HepG2 (cell line): ENCODE results near the gene TMEM198. TPM values are rescaled to one million over a fixed set of nuclear protein-coding genes. Genes with fewer than 3 reads are reported as not detected.

Experiments used
- AGO2 ChIP-seq: fragments of 200-400 bp; formaldehyde crosslinking; optimal IDR thresholded peaks from 2 replicates; pipeline ENCODE3; 2017; ENCODE audit warnings: mild to moderate bottlenecking, low read depth, low read length, moderate library complexity
- GATA4 ChIP-seq: sonication (generic); IDR thresholded peaks from 2 replicates; pipeline ENCODE4 v1.6.1; 2016; ENCODE audit warnings: antibody characterized with exemption, low read depth, borderline replicate concordance
- HIVEP1 ChIP-seq: sonication (generic); formaldehyde crosslinking; IDR thresholded peaks from 2 replicates; pipeline ENCODE4 v1.4.0; 2020; ENCODE audit warnings: mild to moderate bottlenecking, missing genetic modification reagents
- IRF1 ChIP-seq: sonication (generic); formaldehyde crosslinking; IDR thresholded peaks from 2 replicates; pipeline ENCODE4 v1.4.0; 2020; ENCODE audit warnings: low read depth, mild to moderate bottlenecking, missing genetic modification reagents
- KAT7 ChIP-seq: IDR thresholded peaks from 2 replicates; pipeline ENCODE4 v1.6.1; 2018; ENCODE audit warnings: borderline replicate concordance, missing compliant biosample characterization
- KDM5B ChIP-seq: sonication (generic); formaldehyde crosslinking; IDR thresholded peaks from 2 replicates; pipeline ENCODE4 v1.4.0; 2020; ENCODE audit warnings: missing genetic modification reagents, mild to moderate bottlenecking, borderline replicate concordance
- KLF13 ChIP-seq: sonication (generic); formaldehyde crosslinking; IDR thresholded peaks from 2 replicates; pipeline ENCODE4 v1.4.0; 2020; ENCODE audit warnings: mild to moderate bottlenecking, missing genetic modification reagents
- NFE2L2 ChIP-seq: fragments of 150-350 bp; IDR thresholded peaks from 2 replicates; pipeline ENCODE4 v1.6.1; 2014; ENCODE audit warnings: low read length
- PHF21A ChIP-seq: sonication (generic); formaldehyde crosslinking; IDR thresholded peaks from 2 replicates; pipeline ENCODE4 v1.5.0; 2020; ENCODE audit warnings: mild to moderate bottlenecking, missing genetic modification reagents
- RNF2 ChIP-seq: fragments of 450-650 bp; conservative IDR thresholded peaks from 2 replicates; pipeline ENCODE4 v1.6.1; 2016; ENCODE audit warnings: low read depth
- SCMH1 ChIP-seq: sonication (generic); formaldehyde crosslinking; IDR thresholded peaks from 2 replicates; pipeline ENCODE4 v1.9.0; 2021; ENCODE audit warnings: missing genetic modification reagents, mild to moderate bottlenecking, borderline replicate concordance
- SOX5 ChIP-seq: IDR thresholded peaks from 2 replicates; pipeline ENCODE4 v1.6.1; 2016; ENCODE audit warnings: borderline replicate concordance
- SYNCRIP ChIP-seq: fragments of 200-400 bp; formaldehyde crosslinking; IDR thresholded peaks from 2 replicates; pipeline ENCODE4 v1.6.1; 2018; ENCODE audit warnings: mild to moderate bottlenecking, low read depth, low read length; ENCODE audit not compliant: insufficient read depth
- ZFP62 ChIP-seq: sonication (generic); formaldehyde crosslinking; IDR thresholded peaks from 2 replicates; pipeline ENCODE4 v1.4.0; 2020; ENCODE audit warnings: missing genetic modification reagents
- ZFY ChIP-seq: sonication (generic); formaldehyde crosslinking; IDR thresholded peaks from 2 replicates; pipeline ENCODE4 v1.4.0; 2020; ENCODE audit warnings: missing genetic modification reagents
- ZNF3 ChIP-seq: IDR thresholded peaks from 2 replicates; pipeline ENCODE4 v1.7.0; 2017; ENCODE audit warnings: inconsistent platforms
- ZNF329 ChIP-seq: sonication (generic); formaldehyde crosslinking; IDR thresholded peaks from 2 replicates; pipeline ENCODE4 v1.9.0; 2021; ENCODE audit warnings: low read depth, mild to moderate bottlenecking, missing genetic modification reagents
- ZNF34 ChIP-seq: sonication (generic); formaldehyde crosslinking; IDR thresholded peaks from 2 replicates; pipeline ENCODE4 v1.4.0; 2020; ENCODE audit warnings: mild to moderate bottlenecking, missing genetic modification reagents, borderline replicate concordance
- ZNF430 ChIP-seq: sonication (generic); formaldehyde crosslinking; IDR thresholded peaks from 2 replicates; pipeline ENCODE4 v1.9.0; 2021; ENCODE audit warnings: mild to moderate bottlenecking, missing genetic modification reagents
- ZNF468 ChIP-seq: sonication (generic); formaldehyde crosslinking; IDR thresholded peaks from 2 replicates; pipeline ENCODE4 v1.8.0; 2022; ENCODE audit warnings: mild to moderate bottlenecking, moderate library complexity, missing genetic modification reagents
- ZNF678 ChIP-seq: sonication (generic); formaldehyde crosslinking; IDR thresholded peaks from 2 replicates; pipeline ENCODE4 v1.4.0; 2020; ENCODE audit warnings: mild to moderate bottlenecking, missing genetic modification reagents
- polyA plus RNA-seq, 8 experiments: library from polyadenylated mRNA; depleted of rRNA in 3 of 8; stranded (reverse) in 7 of 8; unstranded in 1 of 8; fragments of >200 nt; fragmentation: Illumina TruSeq in 4 of 8; extraction: Trizol in 4 of 8; gene quantifications; 2 replicates each; pipeline versions ENCODE4 v1.2.1 to v1.2.3, GENCODE V29; 2011 to 2016; ENCODE audit warnings: low read depth in 4 of 8, missing spikeins in 1 of 8, mixed read lengths in 1 of 8; ENCODE audit not compliant: insufficient read depth in 1 of 8
- total RNA-seq, 5 experiments: library from RNA; depleted of rRNA; stranded (reverse); fragments of >200 nt; fragmentation: Illumina TruSeq; extraction: Trizol; gene quantifications; 2 replicates each; pipeline ENCODE4 v1.2.3, GENCODE V29; 2016; ENCODE audit warnings: low read depth in 1 of 5
- TF ChIP-seq, protein P1 (sequence below): sonication (generic); formaldehyde crosslinking; IDR thresholded peaks from 2 replicates; pipeline ENCODE4 v1.5.1; 2020; ENCODE audit warnings: missing genetic modification reagents, mild to moderate bottlenecking, borderline replicate concordance
- TF ChIP-seq, protein P2 (sequence below): sonication (generic); formaldehyde crosslinking; IDR thresholded peaks from 2 replicates; pipeline ENCODE4 v1.4.0; 2020; ENCODE audit warnings: mild to moderate bottlenecking, low read depth, missing genetic modification reagents
- TF ChIP-seq, protein P3 (sequence below): sonication (generic); formaldehyde crosslinking; IDR thresholded peaks from 2 replicates; pipeline ENCODE4 v1.8.1; 2023; ENCODE audit warnings: mild to moderate bottlenecking, missing genetic modification reagents

The TMEM198 gene
- total and polyA plus RNA-seq, 2 of the 13 experiments (the other 11 are each of a cell fraction or from before 2014, with no cell fraction given): 17.3 to 23.5 TPM

DNA sequence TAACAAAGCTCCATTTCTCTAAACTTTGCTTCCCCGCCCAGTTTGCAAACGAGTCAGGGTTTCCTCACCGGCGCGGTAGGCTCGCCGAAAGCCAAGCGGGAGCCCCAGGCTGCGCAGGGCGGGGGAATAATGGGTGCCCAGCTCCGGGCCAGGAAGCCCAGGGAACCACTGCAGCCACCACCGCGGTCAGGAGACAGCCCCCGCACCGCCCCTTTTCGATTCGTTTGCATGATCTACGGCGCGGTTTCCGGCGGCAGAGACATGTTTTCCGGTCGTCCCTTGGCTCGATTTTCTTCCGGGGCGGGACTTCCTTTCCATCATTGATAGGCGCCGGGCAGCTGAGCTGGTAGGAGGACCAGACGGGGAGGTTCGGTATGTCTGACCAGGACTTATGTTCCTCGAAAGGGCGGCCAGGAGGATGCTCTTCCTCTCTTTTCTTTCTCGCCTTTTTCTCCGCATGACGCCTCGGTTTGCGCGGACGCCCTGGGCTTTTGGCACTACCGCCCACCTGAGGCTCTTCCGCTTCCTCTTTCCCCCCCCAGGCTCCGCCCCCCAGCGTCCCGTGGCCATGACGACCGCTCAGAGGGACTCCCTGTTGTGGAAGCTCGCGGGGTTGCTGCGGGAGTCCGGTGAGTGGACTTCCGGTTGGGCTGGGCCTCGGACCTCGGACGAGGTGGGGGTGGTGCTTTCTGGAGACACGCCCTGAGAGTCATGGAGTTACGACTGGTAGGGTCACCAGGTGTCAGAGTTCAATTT lies 53.9 kb downstream of the TMEM198 start, which contains the start of gene STK11IP (continued):
- TF ChIP-seq SCMH1 (CRISPR knock-in tag) (no peak), ZFP62 (CRISPR knock-in tag) (no peak), ZNF329 (no peak), PHF21A (CRISPR knock-in tag) (peak; percentile 81; the same call in 1 of the 2 replicates), HIVEP1 (CRISPR knock-in tag) (peak; percentile 99), KLF13 (CRISPR knock-in tag) (no peak), SOX5 (CRISPR knock-in tag) (no peak), ZNF3 (CRISPR knock-in tag) (0 out of 2 replicates have a peak, but pooled peaks have one; percentile 15), ZNF468 (CRISPR knock-in tag) (no peak), KDM5B (peak; percentile 69; the same call in 1 of the 2 replicates), ZNF430 (CRISPR knock-in tag) (peak; percentile 96), AGO2 (peak; percentile 67), KAT7 (peak; percentile 95; the same call in 1 of the 2 replicates), ZNF34 (peak; percentile 77; the same call in 1 of the 2 replicates), RNF2 (no peak), SYNCRIP (no peak), ZFY (CRISPR knock-in tag) (peak; percentile 53), ZNF678 (0 out of 2 replicates have a peak, but pooled peaks have one; percentile 52), IRF1 (CRISPR knock-in tag) (no peak), NFE2L2 (no peak), GATA4 (peak; percentile 57; the same call in 1 of the 2 replicates)
- TF ChIP-seq, protein P1, sequence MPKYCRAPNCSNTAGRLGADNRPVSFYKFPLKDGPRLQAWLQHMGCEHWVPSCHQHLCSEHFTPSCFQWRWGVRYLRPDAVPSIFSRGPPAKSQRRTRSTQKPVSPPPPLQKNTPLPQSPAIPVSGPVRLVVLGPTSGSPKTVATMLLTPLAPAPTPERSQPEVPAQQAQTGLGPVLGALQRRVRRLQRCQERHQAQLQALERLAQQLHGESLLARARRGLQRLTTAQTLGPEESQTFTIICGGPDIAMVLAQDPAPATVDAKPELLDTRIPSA (CRISPR knock-in tag): no peak
- TF ChIP-seq, protein P2, sequence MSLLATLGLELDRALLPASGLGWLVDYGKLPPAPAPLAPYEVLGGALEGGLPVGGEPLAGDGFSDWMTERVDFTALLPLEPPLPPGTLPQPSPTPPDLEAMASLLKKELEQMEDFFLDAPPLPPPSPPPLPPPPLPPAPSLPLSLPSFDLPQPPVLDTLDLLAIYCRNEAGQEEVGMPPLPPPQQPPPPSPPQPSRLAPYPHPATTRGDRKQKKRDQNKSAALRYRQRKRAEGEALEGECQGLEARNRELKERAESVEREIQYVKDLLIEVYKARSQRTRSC (CRISPR knock-in tag): no peak
- TF ChIP-seq, protein P3, sequence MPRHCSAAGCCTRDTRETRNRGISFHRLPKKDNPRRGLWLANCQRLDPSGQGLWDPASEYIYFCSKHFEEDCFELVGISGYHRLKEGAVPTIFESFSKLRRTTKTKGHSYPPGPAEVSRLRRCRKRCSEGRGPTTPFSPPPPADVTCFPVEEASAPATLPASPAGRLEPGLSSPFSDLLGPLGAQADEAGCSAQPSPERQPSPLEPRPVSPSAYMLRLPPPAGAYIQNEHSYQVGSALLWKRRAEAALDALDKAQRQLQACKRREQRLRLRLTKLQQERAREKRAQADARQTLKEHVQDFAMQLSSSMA: no peak
